Activated CD8-positive, alpha-beta memory T cell treated with anti-CD3 and anti-CD28 coated beads, Interleukin-2, amount 10 ng/mL, durations not matched to agents 7 days and 5 days (primary cell): ENCODE results near the gene LHX6. TPM values are rescaled to one million over a fixed set of nuclear protein-coding genes. Genes with fewer than 3 reads are reported as not detected.

Experiments
- ATAC-seq: fragments of 150-1000 bp; cut with Tn5 transposase; one replicate; pipeline ENCODE4 v1.10.0; 2021; ENCODE audit warnings: moderate library complexity
- CTCF ChIA-PET: fragments of 350-600 bp; sonication (Branson Sonifier 250); formaldehyde crosslinking; loops from one replicate; lab custom pipeline; 2021; ENCODE audit warnings: antibody characterized with exemption; lab: Charles Lee
- DNase-seq: peaks from one replicate; pipeline ENCODE4 v3.0.0-alpha.2; 2020
- H3K27ac Mint-ChIP-seq: one replicate; pipeline ENCODE4 v1.8.0; 2021; ENCODE audit warnings: mild to moderate bottlenecking, mixed read lengths
- H3K27me3 Mint-ChIP-seq: one replicate; pipeline ENCODE4 v1.8.0; 2021; ENCODE audit warnings: mixed read lengths
- H3K36me3 Mint-ChIP-seq: one replicate; pipeline ENCODE4 v1.8.0; 2021; ENCODE audit warnings: mild to moderate bottlenecking, mixed read lengths
- H3K4me1 Mint-ChIP-seq: one replicate; pipeline ENCODE4 v1.8.0; 2021; ENCODE audit warnings: mixed read lengths
- H3K4me3 Mint-ChIP-seq: one replicate; pipeline ENCODE4 v1.8.0; 2021; ENCODE audit warnings: mild to moderate bottlenecking, moderate library complexity, mixed read lengths
- H3K9me3 Mint-ChIP-seq: one replicate; pipeline ENCODE4 v1.8.0; 2022; ENCODE audit warnings: low read depth, mixed read lengths
- total RNA-seq, 2 experiments: library from RNA; stranded (reverse); gene quantifications; one replicate each; pipeline ENCODE4 v1.2.3, GENCODE V29; 2021

The LHX6 gene
- total RNA-seq, 2 experiments from 2014 or later: not detected

DNA sequence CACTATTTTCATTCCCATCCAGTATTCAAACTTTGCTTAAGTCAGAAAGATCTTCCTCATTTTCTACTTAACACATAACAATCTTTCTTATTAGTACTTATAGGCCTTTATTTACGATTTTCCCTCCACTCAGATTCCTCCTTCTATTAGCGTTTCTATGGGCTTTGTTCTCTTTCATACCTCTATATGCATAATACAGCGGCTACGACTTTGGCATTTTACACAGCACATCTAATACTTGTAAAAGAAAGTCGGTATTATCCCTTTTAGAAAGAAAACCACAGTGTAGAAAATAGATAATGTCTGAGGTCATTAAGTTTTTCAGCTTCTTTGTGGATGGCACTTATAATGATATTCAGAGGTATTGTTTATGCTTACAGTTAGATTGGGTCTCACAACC, 27.4 kb upstream of the LHX6 start:
- Mint-ChIP-seq H3K9me3 (no peaks in the 10 kb centered on the region), H3K4me3 (no peak overlapping the region), H3K4me1 (no peaks in the 10 kb centered on the region), H3K27ac (no peak overlapping the region), H3K36me3 (peaks cover 27% of the 10 kb centered on the region), H3K27me3 (no peaks in the 10 kb centered on the region)
- DNase-seq (no peak), ATAC-seq (no peak)
- CTCF ChIA-PET: no interaction called here

DNA sequence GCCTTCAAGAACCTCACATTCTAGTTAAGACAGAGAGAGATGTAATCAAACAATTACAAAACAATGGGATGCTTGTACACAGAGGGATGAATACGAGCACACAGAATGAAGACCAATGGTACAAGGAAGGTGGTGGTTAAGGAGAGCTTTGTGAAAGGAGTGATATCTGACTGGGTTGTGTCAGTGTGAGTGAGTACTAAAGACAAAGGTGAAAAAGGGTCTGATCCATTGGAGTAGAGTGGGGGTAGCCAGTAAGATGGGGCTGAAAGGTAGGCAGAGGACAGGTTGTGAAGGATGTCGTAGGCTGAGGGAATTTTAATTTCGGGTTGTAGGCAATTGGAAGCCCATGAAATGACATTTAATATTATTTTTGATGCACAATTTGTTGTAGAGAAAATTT, 26.0 kb upstream of the LHX6 start:
- peaks cover 32% of the 10 kb centered on the region for H3K36me3 Mint-ChIP-seq
- no peaks in the 10 kb centered on the region for H3K27me3 Mint-ChIP-seq
- ATAC-seq: no peak
- DNase-seq: no peak
- no peak overlapping the region for H3K27ac Mint-ChIP-seq
- H3K9me3 Mint-ChIP-seq: no peaks in the 10 kb centered on the region
- H3K4me3 Mint-ChIP-seq: no peak overlapping the region
- H3K4me1 Mint-ChIP-seq: no peaks in the 10 kb centered on the region
- CTCF ChIA-PET: no interaction called here

DNA sequence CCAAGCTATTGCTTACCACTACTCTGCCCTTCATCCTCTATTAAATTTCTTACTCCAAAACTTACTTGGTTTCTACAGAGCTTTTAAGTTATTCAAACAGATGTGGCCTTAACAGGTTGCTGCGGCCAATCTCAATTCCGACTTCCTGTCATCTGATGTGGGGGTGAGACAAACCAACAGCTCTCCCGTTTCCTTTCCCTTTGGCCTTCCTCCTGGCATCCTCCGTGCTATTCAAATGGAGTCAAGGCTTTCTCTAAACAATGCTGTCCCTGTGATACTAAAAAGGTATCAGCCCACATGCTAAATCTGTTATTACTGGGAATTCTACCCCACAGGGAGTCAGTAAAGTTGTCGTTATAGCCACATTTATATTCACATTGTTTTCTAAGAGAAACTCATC, 24.0 kb upstream of the LHX6 start:
- H3K4me1 Mint-ChIP-seq: no peaks in the 10 kb centered on the region
- H3K27ac Mint-ChIP-seq: no peak overlapping the region
- CTCF ChIA-PET: no interaction called here
- H3K27me3 Mint-ChIP-seq: no peaks in the 10 kb centered on the region
- H3K36me3 Mint-ChIP-seq: peaks cover 23% of the 10 kb centered on the region
- H3K4me3 Mint-ChIP-seq: no peak overlapping the region
- ATAC-seq (no peak), DNase-seq (no peak)
- no peaks in the 10 kb centered on the region for H3K9me3 Mint-ChIP-seq

DNA sequence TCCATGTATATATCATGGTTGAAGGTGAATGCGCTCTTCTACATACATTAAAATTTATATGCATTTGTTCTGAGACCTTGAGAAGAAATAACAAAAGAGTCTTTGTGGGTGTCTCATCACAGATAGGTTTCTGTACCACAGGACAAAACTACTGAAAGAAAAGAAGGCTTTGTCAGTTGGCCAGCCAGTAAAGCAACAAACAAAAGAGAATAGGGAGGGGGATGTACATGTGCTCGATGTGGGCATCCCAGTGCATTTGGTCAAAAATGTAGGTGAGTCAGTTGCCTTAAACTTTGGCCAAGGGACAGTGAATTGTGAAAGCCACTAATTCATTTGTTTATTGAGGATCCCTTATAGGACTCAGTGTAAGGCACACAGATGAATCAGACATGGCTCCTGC, 22.6 kb upstream of the LHX6 start:
- Mint-ChIP-seq H3K4me1 (no peaks in the 10 kb centered on the region), H3K27me3 (no peaks in the 10 kb centered on the region), H3K36me3 (peaks cover 29% of the 10 kb centered on the region), H3K9me3 (no peaks in the 10 kb centered on the region), H3K27ac (no peak overlapping the region), H3K4me3 (no peak overlapping the region)
- DNase-seq (no peak), ATAC-seq (no peak)
- CTCF ChIA-PET: no interaction called here

DNA sequence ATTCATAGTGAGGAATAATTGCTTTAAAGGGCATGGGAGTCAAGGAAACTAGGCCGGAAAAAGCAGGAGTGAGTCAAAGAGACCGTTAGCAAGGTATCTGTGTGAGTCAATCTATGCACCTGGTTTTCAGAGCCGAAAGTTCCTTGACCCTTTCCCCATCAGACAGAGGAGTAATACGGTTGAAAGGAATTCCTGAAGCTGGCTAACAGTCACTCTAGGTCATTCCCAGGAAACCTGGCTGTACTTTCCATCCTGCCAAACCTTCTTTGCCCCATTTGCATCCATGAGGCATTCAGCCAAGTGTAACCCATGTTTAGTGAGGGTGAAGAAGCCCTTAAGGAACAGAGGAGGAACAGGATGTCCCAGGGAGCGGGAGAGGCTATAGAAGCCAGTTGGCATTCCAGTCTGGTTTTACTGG, 19.7 kb upstream of the LHX6 start:
- no peaks in the 10 kb centered on the region for H3K27me3 Mint-ChIP-seq
- DNase-seq (no peak), ATAC-seq (no peak)
- H3K36me3 Mint-ChIP-seq: peaks cover 45% of the 10 kb centered on the region
- no peaks in the 10 kb centered on the region for H3K9me3 Mint-ChIP-seq
- no peaks in the 10 kb centered on the region for H3K4me1 Mint-ChIP-seq
- CTCF ChIA-PET: no interaction called here
- no peak overlapping the region for H3K27ac Mint-ChIP-seq
- H3K4me3 Mint-ChIP-seq: no peak overlapping the region

DNA sequence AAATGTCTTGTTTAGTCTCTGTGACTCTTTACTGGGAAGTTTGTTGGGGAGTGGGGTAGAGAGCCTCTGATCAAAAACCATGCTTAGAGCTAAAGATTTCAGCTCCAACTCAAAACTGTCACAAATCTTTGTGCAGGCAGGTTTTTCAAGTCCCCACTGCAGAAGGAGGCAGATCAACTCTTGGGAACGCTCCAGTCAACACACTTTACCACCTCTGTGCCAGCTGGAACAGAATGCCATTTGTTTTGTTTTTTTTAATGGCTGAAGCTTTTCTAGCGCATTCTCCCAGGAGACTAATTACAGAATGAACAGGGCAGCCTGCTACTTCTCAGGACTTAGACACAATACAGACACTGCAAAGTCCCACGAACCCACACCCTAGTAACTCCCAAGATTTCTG, 17.9 kb upstream of the LHX6 start:
- H3K36me3 Mint-ChIP-seq: peaks cover 49% of the 10 kb centered on the region
- H3K27me3 Mint-ChIP-seq: no peaks in the 10 kb centered on the region
- no peak overlapping the region for H3K4me3 Mint-ChIP-seq
- DNase-seq (no peak), ATAC-seq (no peak)
- no peaks in the 10 kb centered on the region for H3K9me3 Mint-ChIP-seq
- CTCF ChIA-PET: interaction anchor here (2.1 kb wide), 1 partner anchor 18 kb away, joined by 6 read pairs; the partner anchor contains the start of genes MRRF and RBM18
- H3K4me1 Mint-ChIP-seq: no peaks in the 10 kb centered on the region
- H3K27ac Mint-ChIP-seq: no peak overlapping the region

DNA sequence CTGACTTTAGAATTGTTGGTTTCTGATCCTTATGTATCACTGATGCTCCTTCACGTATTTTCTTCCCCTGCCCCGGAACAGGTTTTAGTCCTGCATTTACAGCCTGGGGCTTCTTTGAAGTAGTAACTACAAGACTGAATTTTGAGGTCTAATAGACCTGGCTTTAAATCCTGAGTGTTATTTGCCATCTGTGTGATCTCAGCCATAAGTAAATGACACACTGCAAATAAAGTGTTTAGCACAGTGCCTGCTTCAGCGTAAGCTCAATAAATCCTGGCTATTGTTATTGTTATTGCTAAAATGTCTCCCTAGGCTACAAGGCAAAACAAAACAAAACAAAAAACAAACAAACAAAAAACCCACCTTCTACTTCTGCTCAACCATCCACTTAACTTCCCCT, 15.6 kb upstream of the LHX6 start:
- Mint-ChIP-seq H3K9me3 (no peaks in the 10 kb centered on the region), H3K27me3 (no peaks in the 10 kb centered on the region), H3K36me3 (peaks cover 46% of the 10 kb centered on the region), H3K4me3 (no peak overlapping the region), H3K4me1 (no peaks in the 10 kb centered on the region), H3K27ac (no peak overlapping the region)
- CTCF ChIA-PET: interaction anchor here (1.1 kb wide), 1 partner anchor 106 kb away, joined by 3 read pairs; no protein-coding TSS in a partner anchor
- ATAC-seq: no peak
- DNase-seq: no peak

DNA sequence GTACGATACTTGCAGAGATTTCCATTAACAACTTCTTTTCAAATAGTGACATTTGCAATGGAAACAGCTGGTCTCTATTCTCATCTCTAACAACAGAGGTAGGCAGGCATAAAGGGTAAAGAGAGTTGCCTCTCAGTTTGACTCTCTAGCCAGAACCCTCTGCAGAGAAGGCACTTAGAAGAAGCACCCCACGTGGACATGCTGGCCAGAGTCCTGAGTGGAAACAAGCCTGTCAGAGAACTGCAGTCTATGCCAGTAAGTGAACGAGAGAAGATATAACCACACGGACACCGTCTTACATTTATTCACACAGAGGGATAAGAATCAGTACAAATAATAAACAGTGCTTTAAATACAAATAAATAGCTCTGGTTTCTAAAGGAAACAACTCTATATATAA, 11.0 kb upstream of the LHX6 start:
- no peak for DNase-seq
- CTCF ChIA-PET: interaction anchor here (1.0 kb wide), 1 partner anchor 111 kb away, joined by 3 read pairs; no protein-coding TSS in a partner anchor
- no peaks in the 10 kb centered on the region for H3K9me3 Mint-ChIP-seq
- no peaks in the 10 kb centered on the region for H3K4me1 Mint-ChIP-seq
- no peak for ATAC-seq
- H3K27ac Mint-ChIP-seq: no peak overlapping the region
- H3K36me3 Mint-ChIP-seq: peaks cover 31% of the 10 kb centered on the region
- no peak overlapping the region for H3K4me3 Mint-ChIP-seq
- H3K27me3 Mint-ChIP-seq: peaks cover 2% of the 10 kb centered on the region

DNA sequence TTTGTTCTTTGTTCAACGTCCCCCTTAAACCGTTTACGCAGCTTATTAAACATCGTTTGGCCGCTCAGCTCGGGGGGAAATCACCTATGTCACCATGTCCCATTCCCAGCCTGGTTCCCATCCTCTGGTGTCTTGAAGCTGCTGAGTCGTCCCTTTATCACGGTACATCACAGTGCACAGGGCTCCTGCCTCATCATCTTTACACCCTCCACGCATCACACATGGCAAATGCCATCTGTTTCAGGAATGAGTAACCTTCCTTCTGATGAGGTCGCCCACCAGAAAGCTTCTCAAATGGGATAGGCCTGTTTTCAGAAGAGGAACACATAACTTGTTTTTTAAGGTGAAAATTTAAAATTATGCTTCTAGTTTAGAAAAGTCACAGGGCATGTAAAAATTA, 7.9 kb upstream of the LHX6 start:
- ATAC-seq (no peak), DNase-seq (no peak)
- H3K36me3 Mint-ChIP-seq: peaks cover 15% of the 10 kb centered on the region
- no peaks in the 10 kb centered on the region for H3K9me3 Mint-ChIP-seq
- H3K4me1 Mint-ChIP-seq: no peaks in the 10 kb centered on the region
- CTCF ChIA-PET: no interaction called here
- no peak overlapping the region for H3K27ac Mint-ChIP-seq
- H3K27me3 Mint-ChIP-seq: peaks cover 21% of the 10 kb centered on the region
- H3K4me3 Mint-ChIP-seq: no peak overlapping the region

DNA sequence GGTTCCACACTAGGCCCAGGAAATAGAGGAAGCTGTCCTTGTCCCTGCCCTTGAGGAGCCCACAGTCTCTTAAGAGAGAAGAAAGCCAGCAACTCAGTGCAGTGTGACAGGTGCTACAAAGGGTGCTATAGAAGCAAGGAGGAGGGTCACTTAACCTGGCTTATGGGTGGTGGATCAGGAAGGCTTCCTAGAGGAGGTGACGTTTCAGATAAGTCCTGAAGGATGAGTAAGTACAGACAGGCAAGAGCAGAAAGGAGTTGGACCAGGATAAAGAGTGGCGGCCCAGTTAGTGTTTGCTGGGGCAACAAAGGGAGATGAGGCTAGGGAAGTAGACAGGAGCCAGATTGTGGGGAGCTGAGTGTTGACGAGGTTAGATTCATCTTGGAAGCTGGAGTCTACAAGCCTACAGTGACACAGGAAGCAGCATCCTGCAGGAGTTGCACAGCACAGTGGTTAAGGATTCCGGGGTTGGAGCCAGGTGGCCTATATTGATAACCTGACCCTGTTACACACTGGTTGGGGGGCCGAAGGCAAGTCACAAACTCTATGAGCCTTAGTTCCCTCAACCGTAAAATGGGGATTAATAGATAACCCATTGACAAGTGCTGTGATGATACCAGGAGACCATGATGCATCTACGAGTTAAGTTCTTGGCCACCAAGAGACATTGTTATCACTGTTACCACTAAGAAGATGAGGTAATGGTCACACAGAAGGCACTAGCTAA, 5.4 kb upstream of the LHX6 start:
- Mint-ChIP-seq H3K27me3 (peaks cover 24% of the 10 kb centered on the region), H3K9me3 (no peaks in the 10 kb centered on the region), H3K27ac (no peak overlapping the region), H3K4me1 (no peaks in the 10 kb centered on the region), H3K36me3 (peaks cover 3% of the 10 kb centered on the region), H3K4me3 (no peak overlapping the region)
- no peak for DNase-seq
- CTCF ChIA-PET: no interaction called here
- no peak for ATAC-seq

DNA sequence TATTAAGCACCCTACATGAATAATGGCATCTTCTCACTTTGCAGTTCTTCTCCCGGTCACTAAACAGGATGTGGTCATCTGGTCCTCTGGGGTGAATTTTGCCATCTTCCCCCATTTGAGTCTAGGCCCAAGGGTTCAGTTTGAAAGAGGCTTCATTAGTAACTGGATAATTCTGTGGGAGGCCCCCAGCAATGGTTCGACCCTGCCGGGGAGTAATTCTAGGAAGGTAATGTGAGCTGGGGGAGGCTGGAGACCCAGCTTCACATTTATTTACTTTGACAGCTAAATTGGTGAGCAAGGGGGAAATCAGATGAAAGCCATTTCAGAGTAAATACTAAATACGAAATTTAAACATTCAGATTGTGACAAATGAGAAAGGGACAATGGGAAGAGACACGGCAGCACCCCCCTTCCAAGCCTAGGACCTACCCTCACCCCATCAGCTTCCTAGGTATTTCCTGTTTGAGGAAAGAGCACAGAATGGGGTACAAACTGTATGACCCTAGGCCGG, 4.1 kb upstream of the LHX6 start:
- H3K27ac Mint-ChIP-seq: no peak overlapping the region
- no peak overlapping the region for H3K4me3 Mint-ChIP-seq

DNA sequence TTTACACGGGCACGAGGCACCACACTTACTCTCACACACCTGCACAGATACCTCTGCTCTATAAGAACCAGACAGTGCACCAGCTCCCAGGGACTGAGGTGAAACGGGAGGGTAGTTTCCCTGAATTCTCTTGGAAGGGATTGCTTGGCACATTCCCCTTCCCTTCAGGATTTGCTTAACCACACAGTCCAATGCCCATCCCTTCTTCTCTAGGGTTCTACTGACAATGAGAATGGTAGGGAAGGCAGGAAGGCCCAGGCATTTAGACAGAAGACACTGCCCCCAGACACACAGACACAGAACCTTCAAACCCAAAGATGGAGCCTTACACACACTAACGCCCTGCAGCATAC, 704 bp upstream of the LHX6 start:
- H3K27me3 Mint-ChIP-seq: peaks cover 53% of the 10 kb centered on the region
- H3K27ac Mint-ChIP-seq: no peak overlapping the region
- H3K4me1 Mint-ChIP-seq: peaks cover 5% of the 10 kb centered on the region

More for the DNA sequence above, 4.1 kb upstream of the LHX6 start:
- Mint-ChIP-seq H3K4me1 (no peaks in the 10 kb centered on the region), H3K9me3 (no peaks in the 10 kb centered on the region), H3K27me3 (peaks cover 28% of the 10 kb centered on the region), H3K36me3 (no peaks in the 10 kb centered on the region)
- CTCF ChIA-PET: interaction anchor here (1.2 kb wide), 1 partner anchor 134 kb away, joined by 3 read pairs; no protein-coding TSS in a partner anchor
- DNase-seq (no peak), ATAC-seq (no peak)

DNA sequence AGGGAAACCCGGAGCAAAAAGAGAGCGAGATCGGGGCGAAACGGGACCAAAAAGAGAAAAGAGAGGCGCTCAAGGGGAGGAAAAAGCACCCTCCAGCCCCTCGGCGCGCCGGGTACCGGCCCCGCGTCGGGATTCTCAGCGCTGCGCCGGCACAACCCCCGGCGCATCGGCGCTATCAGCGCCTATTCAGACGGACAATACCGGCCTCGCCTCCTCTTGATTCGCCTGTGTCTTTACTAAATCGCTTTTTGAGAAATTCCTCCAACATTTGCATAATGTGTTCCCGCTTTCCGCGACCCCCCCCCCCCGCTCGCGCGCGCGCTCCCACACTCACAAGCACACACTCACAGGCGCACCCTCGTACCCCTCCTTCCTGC, 578 bp downstream of the LHX6 start:
- Mint-ChIP-seq H3K4me1 (peaks cover 5% of the 10 kb centered on the region), H3K27me3 (peaks cover 53% of the 10 kb centered on the region)

More for the DNA sequence above, 704 bp upstream of the LHX6 start:
- DNase-seq (no peak), ATAC-seq (no peak)
- Mint-ChIP-seq H3K9me3 (no peaks in the 10 kb centered on the region), H3K4me3 (no peak overlapping the region), H3K36me3 (no peaks in the 10 kb centered on the region)
- CTCF ChIA-PET: no interaction called here

DNA sequence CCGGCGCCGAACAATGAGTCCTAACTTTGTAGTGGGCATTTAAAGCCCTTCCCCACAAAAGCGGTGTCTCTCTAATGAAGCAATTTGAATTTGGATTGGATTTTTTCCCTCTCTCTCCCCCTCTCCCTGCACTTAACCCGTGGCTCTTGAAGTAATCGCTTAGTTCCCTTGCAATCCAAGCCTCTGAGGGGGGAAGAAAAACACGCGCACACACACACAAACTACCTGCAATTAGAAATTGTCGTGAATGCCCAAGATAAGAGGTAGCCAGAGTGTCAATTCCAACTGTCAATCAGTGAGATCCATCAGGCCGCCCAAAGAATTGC, 1.2 kb downstream of the LHX6 start:
- DNase-seq: no peak
- Mint-ChIP-seq H3K9me3 (no peaks in the 10 kb centered on the region), H3K27me3 (peaks cover 56% of the 10 kb centered on the region), H3K4me1 (peaks cover 5% of the 10 kb centered on the region), H3K27ac (no peak overlapping the region), H3K36me3 (no peaks in the 10 kb centered on the region), H3K4me3 (no peak overlapping the region)
- no peak for ATAC-seq
- CTCF ChIA-PET: no interaction called here

More for the DNA sequence above, 578 bp downstream of the LHX6 start:
- CTCF ChIA-PET: no interaction called here
- H3K9me3 Mint-ChIP-seq: no peaks in the 10 kb centered on the region
- no peak overlapping the region for H3K27ac Mint-ChIP-seq
- ATAC-seq (no peak), DNase-seq (no peak)
- no peak overlapping the region for H3K4me3 Mint-ChIP-seq
- H3K36me3 Mint-ChIP-seq: no peaks in the 10 kb centered on the region
